ENCODE results near the gene CFAP45.

CFAP45 gene

DNA sequence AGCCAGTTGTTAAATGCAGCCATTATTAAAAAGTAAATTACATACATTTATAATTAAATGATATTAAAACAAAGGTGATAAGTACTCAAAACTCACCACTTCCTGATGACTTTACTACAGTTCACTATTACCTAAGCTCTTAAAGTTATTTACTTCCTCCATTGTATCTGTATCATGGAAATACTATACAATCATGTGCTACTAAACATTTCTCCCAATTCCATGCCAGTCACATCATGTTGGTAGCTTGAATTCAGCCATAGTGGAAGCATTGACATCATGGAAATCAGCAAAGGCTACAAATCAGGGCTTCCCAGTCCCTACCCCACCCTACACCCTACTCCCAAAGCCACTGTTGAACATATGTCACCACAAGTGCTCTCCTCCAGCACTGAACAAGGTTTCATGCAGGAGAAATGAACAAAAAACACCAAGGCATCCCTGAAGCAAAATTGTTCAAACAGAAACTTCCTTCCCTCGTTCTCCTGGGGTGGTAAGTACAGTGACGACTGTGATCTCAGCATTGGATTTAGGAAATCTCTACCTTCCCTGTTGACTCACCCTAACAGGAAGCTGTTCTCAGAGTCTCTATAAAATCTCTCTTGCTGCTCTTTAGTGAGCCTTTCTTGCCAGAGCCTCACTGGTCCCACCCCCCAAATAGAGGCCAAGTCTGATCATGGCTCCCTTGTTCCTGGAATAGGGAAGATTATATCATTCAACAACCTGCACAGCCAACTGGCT is 50.2 kb downstream of the CFAP45 start:
- DNase-seq (ENCODE audit: low spot score), result no peak

DNA sequence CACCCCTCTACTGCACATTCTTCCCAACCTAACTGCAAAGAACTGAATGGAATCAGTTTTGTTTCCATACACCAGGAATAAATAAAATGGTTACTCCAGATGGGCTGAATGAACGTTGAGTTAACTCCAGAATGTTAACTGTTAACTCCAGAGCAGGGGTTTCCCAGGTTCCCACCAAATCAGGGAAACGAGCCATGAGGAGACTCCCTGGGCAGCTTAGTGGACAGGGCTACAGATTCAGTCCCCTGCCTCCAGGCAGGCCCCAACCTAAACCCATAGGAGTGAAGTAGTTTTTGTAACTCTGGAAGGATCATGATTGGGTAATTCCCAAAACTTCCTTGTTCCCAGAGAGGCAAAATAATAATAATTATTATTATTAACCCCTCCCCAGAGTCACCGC is 51.6 kb downstream of the CFAP45 start:
- DNase-seq (ENCODE audit: low spot score), result no peak

DNA sequence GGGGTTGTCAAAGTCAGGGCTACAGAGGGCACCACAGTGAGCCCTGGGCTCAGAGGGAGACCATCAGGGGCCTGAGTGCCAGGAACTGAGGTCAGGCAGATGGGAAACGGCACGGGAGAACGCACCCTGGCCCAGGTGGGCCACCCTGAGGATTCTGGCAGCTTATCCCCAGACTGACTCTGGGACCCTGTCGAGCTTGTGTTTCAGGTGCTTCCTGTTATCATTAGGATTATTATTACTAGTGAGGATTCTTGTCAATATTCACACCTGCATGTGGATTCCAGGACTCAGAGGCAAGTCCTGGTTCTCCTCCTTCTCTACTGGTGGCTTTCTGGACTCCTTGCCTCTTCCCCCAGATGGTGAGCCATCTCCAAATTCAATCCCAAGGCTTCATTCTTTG is 52.7 kb downstream of the CFAP45 start:
- DNase-seq (ENCODE audit: low spot score), result no peak

DNA sequence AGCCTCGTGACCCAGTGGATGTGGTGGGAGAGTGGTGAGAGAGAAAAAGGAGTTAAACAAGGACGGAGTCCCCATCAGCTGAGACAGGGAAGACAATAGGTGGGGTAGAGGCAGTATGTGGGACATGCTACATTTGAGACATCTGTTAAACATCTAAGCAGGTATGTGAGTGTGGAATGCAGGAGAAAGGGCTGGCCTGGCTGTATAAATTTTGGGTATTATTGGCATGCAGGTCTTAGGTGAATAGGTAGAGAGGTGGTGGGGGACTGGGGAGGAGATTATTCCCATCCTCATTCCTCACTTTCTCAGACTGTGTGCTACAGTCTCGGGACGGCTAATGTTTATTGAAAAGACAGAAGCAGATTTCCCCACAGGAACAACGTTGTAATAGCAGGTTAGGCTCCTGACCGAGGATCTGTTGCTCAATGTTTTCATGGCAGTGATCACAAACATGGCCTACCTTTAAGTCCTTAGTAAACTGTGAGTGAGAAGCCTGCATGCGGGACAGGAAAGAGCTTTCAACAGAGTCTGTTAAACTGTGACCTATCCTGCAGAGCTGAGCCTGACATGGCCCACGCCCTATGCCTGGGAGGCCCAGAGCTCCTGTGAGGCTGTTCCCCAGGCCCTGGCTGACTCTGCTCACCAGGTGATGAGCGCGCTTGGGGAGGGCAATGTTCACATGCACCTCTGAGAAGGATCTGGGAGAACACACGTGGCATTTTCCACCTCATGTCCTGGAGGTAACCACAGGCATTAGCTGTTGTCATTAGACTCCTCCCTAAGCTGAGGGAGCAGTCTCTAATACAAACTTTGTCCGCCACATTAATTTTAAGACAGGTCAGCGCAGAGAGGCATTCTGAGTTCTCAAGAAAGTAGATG is 54.0 kb downstream of the CFAP45 start:
- DNase-seq (ENCODE audit: low spot score), result no peak

DNA sequence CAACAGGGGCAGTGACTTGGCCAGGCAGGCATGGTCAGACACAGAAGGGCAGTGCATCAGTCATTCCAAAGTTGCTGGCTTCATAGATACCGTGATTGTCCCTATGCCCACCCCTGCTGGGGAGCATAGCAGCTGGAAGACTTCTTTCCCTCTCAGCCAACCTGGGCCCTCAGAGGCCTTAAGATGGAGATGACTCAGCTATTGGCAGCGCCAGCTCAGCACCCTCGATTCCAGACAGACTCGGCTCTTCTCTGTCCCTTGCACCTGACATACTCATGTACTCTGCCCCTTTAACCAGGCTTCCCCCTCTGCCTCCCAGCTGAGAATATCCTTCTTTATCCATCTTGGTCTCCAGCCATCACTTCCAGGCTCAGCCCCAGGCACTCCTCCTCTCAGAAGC is 56.5 kb downstream of the CFAP45 start:
- no peak for DNase-seq (ENCODE audit: low spot score)

DNA sequence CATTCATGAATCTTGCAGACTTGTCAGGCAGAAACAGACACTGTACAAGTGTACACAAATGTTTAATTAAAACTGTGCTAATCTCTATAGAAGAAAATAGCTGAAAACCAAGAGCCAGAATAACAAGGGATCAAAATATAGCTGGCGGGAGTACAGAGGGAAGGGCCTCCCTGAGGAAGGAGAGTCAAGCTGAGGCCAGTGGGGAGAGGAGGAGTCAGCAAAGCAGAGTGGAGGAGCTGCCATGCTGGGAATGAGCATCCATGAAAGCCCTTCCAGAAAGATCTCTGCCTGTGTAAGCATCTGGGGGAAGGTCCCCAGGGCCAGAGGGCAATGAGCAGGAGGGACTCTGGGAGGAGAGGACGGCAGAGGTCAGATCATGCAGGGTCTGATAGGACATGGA is 58.2 kb downstream of the CFAP45 start:
- no peak for DNase-seq (ENCODE audit: low spot score)

DNA sequence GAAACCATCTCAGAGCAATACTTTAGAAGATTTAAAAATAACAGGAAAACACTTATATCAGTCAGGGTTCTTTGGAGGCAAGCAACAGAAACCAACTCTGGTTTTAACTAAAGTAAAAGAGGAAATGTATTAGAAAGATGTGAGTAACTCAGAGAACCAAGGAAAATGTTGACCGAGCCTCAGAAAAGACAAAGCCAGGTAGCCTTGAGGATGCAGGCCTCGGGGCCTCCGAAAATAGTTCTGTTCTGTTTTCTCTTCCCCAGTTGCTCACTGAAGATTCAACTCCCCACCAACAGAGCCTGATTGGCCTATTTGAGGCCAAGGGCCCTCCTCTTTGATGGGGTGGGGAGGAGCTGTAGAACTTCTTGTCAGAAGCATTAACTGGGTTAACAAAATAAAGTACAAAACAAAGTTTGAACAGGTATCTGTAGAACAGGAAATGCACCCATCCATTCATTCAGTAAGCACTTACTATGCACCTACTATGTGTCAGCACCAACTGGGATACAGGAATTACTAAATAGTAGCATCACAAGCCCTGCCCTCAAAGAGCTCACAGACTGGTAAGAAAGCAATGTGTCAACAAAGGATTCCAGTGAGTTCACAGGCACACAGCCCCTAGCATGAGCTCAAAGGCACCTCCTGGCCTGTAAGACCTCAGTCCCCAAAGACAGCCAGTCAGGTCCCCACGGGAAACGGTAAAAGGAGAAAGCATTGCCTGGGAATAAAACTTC is 60.7 kb downstream of the CFAP45 start:
- no peak for DNase-seq (ENCODE audit: low spot score)

DNA sequence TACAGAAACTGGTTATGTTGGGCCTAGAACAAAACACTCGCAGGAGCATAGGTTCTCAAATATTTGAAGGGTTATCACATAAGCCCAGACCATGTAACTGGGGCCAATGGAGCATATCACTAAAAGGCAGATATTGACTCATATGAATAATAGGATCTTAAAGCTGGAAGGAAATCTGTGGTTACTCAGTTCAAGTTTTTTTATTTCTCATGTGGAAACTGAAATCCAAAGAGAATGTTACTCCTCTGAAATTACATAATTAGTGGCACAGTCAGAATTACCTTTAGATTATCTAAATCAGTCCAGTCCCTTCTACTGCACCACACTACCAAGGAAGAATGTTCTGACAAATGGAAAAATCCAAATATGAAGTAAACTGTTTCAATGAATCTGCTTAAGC is 61.2 kb downstream of the CFAP45 start:
- no peak for DNase-seq (ENCODE audit: low spot score)

DNA sequence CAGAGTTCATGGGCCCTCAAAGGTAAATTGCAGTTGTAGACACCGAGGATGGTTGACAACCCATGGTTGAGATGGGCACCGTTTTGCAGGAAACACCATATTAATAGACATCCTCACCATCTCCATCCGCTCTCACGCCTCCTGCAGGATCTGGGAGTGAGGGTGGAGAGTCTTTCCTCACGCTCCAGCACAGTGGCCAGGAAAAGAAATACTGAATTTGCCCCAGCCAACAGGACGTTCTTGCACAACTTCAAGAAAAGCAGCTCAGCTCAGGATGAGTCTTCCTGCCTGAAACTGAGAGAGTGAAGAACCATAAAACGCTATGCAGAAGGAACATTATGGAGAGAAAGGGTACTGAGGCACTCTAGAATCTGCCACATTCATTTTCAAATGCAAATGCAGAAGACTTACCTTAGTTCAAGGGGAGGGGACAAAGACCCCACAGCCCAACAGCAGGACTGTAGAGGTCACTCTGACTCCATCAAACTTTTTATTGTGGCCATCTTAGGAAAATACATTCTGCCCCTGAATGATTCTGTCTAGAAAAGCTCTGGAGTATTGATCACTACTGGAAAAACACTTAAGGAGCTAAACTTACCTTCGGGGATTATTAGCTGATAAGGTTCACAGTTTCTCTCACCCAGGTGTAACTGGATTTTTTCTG is 64.0 kb downstream of the CFAP45 start:
- no peak for DNase-seq (ENCODE audit: low spot score)

DNA sequence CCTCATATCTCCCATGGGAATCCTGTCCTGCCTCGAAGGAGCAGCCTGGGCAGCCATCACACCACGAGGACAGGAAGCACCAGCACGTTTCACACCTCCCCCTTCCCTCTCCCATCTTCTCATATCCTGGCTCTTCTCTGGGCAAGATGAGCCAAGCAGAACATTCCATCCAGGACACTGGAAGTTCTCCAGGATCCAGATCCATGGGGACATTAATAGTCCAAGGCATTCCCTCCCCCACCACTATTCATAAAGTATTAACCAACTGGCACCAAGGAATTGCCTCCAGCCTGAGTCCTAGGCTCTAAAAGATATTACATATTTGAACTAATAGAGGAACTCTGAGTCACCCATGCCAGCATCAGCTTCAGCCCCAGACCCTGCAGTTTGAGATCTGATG is 64.6 kb downstream of the CFAP45 start:
- no peak for DNase-seq (ENCODE audit: low spot score)

DNA sequence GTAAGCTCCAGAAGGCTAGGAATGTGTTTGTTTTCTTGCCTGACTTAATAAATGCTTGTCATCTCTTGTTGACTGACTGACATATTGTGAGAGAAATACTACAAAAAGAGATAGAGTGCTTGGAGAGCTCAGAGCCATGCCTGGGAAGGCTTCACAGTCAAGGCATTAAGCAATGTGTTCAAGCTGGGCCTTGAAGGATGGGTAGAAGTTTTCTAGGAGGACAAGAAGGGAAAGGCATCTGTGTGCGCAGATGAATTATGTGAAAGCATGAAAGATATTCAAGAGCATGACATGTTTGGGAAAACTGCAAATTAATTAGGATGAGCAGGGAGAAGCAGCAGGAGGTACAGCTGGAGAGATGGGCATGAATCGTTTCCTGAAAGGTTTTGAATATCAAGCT is 67.7 kb downstream of the CFAP45 start:
- DNase-seq (ENCODE audit: low spot score), result no peak

DNA sequence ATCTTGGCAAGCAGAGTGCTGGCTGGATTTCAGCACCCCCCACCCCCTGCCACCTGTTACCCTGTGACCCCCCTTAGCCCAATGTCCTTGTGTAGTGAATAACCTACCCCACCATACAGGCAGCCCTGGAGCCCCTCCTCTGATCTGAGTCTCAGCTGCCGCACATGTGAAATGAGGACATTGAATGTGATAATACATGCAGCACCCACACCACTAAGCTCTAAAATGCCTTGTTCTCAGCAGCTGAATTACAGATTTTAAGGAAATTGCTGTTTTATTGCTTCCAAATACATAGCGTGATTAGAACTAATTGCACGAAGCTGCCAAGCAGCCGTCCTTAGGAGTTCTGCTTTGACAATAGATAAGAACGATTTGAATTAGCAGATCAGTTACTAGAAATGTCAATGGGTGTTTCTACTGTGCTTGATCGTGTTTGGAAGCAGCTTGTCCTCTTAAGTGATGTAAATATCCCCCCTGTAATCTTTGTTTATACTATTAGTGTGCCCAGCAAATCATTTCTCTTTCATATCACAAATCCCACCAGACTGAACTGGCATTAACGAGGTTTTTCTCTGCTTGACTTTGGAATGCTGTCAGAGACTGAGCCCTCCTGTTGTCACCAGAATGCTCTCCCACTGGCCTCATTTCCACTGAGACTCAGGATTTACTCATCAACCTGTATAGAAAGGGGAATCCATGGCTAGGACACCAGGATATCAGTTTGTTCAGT is 68.4 kb downstream of the CFAP45 start:
- no peak for DNase-seq (ENCODE audit: low spot score)

DNA sequence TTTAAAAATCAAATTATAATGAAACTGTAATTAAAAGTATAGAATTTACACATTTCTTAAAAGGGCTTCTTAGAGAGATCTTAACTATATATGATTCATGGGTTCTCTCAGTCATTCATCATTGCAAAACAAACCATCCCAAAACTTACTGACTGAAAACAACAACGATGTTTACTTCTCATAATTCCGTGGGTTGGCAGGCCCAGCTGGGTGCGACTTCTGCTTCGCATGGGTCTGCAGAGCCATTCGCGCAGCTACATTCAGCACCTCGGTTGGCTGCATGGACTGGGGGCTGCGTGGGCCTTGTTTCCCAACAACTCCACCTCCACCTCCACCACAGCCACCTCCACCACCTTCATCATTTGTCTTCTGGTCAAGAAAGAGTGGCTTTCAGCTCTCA is 69.2 kb downstream of the CFAP45 start:
- DNase-seq (ENCODE audit: low spot score), result no peak

DNA sequence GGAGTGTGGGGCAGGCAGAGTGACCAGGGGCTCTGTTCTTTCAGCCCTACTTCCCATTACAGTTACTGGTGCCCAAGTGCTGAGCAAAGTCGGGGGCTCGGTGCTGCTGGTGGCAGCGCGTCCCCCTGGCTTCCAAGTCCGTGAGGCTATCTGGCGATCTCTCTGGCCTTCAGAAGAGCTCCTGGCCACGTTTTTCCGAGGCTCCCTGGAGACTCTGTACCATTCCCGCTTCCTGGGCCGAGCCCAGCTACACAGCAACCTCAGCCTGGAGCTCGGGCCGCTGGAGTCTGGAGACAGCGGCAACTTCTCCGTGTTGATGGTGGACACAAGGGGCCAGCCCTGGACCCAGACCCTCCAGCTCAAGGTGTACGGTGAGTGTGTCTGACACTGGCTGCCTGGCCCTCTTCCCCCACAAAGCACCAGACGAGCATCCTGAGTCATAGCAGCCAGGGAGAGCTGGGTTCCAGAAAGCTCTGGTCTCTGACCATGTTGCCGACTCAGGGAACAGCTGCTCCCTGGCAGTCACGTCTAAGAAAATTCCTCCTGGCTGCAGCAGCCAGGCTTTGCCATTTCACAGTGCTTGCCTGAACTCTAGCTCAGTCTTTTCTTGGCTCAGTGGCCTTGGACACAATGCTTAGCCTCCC is 70.0 kb downstream of the CFAP45 start:
- no peak for DNase-seq (ENCODE audit: low spot score)

DNA sequence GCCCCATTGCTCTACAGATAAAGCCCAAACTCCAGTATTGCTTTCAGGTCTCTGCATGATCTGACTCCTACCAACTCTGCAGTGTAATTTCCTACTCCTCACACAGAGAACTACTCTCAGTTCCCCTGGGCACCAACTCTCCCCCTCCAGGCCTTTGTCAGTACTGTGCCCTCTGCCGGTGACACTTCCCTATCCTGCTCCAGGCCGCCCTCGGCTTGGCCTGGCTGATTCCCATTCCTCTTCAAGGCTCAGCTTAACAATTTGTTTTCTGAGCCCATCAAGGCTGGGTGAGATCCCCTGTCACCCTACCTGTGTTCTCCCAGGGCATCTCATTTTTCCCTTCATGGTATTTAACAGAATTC is 70.7 kb downstream of the CFAP45 start:
- DNase-seq (ENCODE audit: low spot score), result peak; percentile 76

DNA sequence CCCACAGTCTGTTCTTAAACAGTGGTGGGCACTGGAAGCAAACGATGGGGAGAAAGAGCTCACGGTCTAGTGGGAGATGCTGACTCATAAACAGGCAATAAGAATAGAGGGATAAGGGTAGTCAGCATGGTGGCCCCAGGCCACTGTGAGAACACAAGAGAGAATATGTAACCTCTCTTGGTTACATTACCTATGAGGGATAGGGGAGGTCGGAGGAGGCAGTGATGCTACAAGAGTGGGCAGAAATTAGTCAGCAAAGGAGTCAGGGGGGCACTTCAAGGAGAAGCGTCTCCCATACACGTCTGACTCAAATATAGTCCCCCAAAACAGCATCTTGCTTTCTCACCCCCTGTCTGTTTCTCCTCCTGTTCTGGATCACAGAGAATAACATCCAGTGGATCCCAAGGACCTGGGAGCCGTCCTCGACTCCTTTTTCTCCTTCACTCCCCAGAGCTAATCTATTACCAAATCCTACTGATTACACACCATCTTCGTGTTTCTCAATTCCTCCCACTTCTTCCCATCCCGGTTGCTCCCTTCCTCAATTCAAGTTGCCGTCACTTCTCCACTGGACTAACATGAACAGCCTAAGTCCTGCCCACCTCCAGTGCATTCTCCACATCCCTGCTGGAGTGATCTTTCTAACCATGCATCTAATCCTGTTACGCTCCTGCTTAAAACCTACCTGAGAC is 71.2 kb downstream of the CFAP45 start:
- no peak for DNase-seq (ENCODE audit: low spot score)

DNA sequence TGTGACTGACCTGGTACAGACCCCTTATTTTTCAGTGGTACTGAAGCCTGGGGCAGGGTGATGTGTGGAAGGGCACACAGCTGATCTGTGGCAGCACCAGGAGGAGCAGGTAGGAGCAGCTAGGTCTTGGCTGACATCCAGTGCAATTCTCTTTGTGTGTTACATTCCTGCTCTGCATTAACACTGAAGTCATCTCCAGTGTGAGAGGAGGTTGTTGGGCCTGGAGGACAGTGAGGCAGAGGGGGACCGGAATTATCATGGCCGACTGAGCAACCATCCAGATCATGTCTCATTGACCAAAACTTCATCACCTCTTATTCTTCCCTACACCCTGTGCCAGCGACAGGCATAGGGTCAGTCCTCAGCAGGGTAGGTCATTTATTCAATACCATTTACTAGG is 71.8 kb downstream of the CFAP45 start:
- no peak for DNase-seq (ENCODE audit: low spot score)

DNA sequence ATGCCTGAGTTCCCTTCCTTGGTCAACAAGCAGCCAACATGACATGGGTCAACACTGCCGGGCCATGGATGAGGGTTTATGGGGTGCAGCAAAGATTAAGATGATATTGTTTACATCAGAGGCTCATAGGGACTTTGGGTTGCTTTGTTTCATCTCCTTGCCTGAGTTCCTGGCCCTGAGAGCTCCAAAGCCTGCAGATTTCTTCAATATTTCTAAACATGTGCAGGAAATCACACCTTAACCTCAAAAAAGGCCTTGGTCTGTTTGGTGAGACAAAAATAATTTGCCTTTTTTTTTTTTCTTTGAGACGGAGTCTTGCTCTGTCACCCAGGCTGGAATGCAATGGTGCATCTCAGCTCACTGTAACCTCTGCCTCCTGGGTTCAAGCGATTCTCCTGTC is 72.4 kb downstream of the CFAP45 start:
- DNase-seq (ENCODE audit: low spot score), result no peak

DNA sequence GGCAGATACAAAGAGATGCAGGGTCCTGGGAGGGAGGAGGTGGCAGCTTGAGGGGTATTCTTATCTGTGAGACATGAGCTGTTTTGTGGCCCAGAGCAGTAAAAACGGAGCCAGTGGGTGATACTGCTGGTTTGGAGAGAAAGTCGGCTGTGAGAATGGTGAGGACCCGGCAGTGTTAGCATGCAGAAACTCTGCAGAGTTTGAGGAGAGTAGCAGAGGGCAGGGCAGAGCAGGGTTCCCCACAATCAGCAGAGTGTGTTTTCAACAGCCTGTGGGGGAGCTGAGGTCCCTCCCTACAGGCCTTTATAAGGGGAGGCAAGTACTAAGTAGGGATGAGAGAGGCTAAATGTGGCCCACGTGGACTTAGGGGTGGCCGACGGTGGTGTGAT is 72.9 kb downstream of the CFAP45 start:
- DNase-seq (ENCODE audit: low spot score), result no peak

DNA sequence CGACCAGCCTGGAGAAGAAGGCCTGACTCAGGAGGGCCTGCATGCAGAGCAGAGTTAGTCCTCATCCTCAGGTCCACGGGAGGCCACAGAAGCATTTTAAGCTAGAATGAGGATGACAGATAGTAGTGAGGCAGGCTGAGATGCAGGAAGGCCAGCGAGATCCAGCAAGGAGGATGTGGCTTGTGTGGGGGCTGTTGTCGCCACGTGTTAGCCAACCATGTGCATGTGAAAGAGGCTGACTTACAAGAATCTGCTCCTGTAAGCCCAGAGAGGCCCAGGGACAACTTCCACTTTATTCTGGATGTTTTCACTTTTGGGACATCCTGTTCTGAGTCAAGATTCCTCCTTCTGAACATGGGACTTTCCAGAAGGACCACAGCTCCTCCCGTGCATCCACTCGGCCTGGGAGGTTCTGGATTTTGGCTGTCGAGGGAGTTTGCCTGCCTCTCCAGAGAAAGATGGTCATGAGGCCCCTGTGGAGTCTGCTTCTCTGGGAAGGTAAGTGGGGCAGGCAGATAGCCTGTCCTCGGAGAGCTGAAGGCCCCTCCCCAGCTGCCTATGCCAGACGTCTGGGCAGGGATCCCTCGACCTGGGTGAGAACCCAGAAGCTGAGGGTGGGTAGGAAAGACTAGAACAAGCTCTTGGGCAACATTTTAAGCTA is 73.4 kb downstream of the CFAP45 start, which contains the start of gene SLAMF8:
SLAMF8 (plus strand) TSS at position 433 of the 661 bp plus-strand sequence; CDS start at position 459, 26 bp downstream.
- no peak for DNase-seq (ENCODE audit: low spot score)
